Measurements from ENCODE around the gene DPP6.

DPP6 gene

GRCh38 chr7:154738216-154738615 lies 686.0 kb downstream of the DPP6 start:
- H3K27ac ChIP-seq = no peak overlapping the region
- no peaks in the 10 kb centered on the region for H3K27me3 ChIP-seq (replicated peaks)
- no peaks in the 10 kb centered on the region for H3K36me3 ChIP-seq (replicated peaks)
- in situ Hi-C loops (cut with HindIII; ENCODE audit: low pct_ligation_motif_present, low sequenced_read_pairs) = no loop called here
- H3K4me3 ChIP-seq (ENCODE audit: low read depth, low read length) = no peak overlapping the region
- no peak for DNase-seq
- no peak for TF ChIP-seq CTCF (IDR thresholded peaks at IDR 0.05; ENCODE audit: low read depth, low read length, missing control alignments)

DNA sequence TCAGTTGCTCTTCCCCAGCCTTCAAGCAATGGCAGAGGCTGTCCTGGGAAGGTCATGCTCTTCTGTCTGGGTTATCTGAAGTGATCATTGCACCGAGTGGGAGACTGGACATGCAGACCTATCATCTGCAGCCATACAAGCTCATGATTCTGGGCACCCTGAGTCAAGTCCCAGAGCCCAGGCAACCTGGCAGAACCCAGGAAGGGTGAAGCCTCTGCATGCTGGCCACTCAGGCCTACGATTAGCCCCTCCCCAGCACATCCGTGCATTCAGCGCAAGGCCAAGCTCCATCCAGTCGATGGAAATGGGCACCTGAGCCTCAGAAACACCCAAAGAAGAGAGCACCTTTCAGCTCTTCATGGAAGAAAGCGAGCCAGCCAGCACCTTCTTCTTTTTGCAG lies 688.9 kb downstream of the DPP6 start:
- no peak for DNase-seq
- Histone ChIP-seq H3K27ac (no peak overlapping the region), H3K4me3 (ENCODE audit: low read depth, low read length) (no peak overlapping the region), H3K27me3 (replicated peaks) (no peaks in the 10 kb centered on the region), H3K36me3 (replicated peaks) (no peaks in the 10 kb centered on the region)
- in situ Hi-C loops (cut with HindIII; ENCODE audit: low pct_ligation_motif_present, low sequenced_read_pairs) = no loop called here
- no peak for TF ChIP-seq CTCF (IDR thresholded peaks at IDR 0.05; ENCODE audit: low read depth, low read length, missing control alignments)

GRCh38 chr7:154743206-154743605 lies 691.0 kb downstream of the DPP6 start:
- H3K4me3 ChIP-seq (ENCODE audit: low read depth, low read length) = no peak overlapping the region
- TF ChIP-seq CTCF (IDR thresholded peaks at IDR 0.05; ENCODE audit: low read depth, low read length, missing control alignments) = no peak
- H3K27me3 ChIP-seq (replicated peaks) = no peaks in the 10 kb centered on the region
- no peak overlapping the region for H3K27ac ChIP-seq
- DNase-seq = no peak
- in situ Hi-C loops (cut with HindIII; ENCODE audit: low pct_ligation_motif_present, low sequenced_read_pairs) = no loop called here
- H3K36me3 ChIP-seq (replicated peaks) = no peaks in the 10 kb centered on the region

- H3K27ac ChIP-seq = no peak overlapping the region
- H3K36me3 ChIP-seq (replicated peaks) = no peaks in the 10 kb centered on the region
- TF ChIP-seq CTCF (IDR thresholded peaks at IDR 0.05; ENCODE audit: low read depth, low read length, missing control alignments) = peak; percentile 55
- H3K27me3 ChIP-seq (replicated peaks) = no peaks in the 10 kb centered on the region
- H3K4me3 ChIP-seq (ENCODE audit: low read depth, low read length) = no peak overlapping the region
- in situ Hi-C loops (cut with HindIII; ENCODE audit: low pct_ligation_motif_present, low sequenced_read_pairs) = no loop called here
- DNase-seq = no peak
Observed at GRCh38 chr7:154744256-154744860, 692.2 kb downstream of the DPP6 start.

DNA sequence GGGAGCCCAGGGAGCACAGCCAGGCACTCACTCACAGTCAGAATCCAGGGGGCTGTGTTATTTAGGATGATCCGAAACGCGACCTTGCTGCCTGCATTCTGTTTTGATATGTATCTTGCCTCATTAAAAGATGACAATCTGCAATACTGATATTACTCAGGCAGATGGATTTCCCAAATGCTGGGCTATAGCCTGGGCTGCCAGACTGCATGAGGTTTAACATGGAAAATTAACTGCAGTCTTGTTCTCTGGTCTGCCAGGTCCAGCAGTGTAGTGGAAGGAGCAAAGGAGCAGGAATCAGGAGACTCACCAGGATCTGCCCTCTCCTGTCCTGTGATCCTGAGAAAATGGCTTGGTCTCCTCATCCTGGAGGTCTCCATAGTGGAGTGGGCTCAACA lies 692.7 kb downstream of the DPP6 start:
- H3K4me3 ChIP-seq (ENCODE audit: low read depth, low read length) = no peak overlapping the region
- no peak overlapping the region for H3K27ac ChIP-seq
- in situ Hi-C loops (cut with HindIII; ENCODE audit: low pct_ligation_motif_present, low sequenced_read_pairs) = no loop called here
- H3K36me3 ChIP-seq (replicated peaks) = no peaks in the 10 kb centered on the region
- no peaks in the 10 kb centered on the region for H3K27me3 ChIP-seq (replicated peaks)
- TF ChIP-seq CTCF (IDR thresholded peaks at IDR 0.05; ENCODE audit: low read depth, low read length, missing control alignments) = no peak
- DNase-seq = no peak

Data from brain microvascular endothelial cell (primary cell).